ENCODE results near the gene FAM209B. TPM values are rescaled to one million over a fixed set of nuclear protein-coding genes. Genes with fewer than 3 reads are reported as not detected.
A peak's percentile ranks its signal among the peaks of the same experiment; 100 is the strongest.

FAM209B gene
- total RNA-seq, 1 experiment from 2014 or later = not detected

DNA sequence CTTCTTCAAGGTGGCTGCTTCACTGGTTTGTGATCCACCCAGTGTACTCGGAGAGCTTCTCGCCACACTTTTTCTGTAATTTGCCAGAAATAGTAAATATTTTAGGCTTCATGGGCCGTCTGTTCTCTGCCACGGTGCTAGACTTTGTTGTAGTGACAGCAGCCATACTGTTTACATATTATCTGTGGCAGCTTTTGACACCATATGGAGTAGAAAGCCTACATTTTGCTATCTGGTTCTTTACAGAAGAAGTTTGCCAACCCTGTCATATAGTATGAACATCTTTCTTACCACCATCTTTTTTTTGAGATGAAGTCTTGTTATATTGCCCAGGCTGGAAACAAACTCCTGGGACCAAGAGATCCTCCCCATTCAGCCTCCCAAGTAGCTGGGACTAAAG is 32.5 kb downstream of the FAM209B start:
- Histone ChIP-seq H3K27ac (no peak overlapping the region), H3K4me3 (no peak overlapping the region), H3K36me3 (no peaks in the 10 kb centered on the region), H3K27me3 (peaks cover 16% of the 10 kb centered on the region), H3K9me3 (replicated peaks) (peaks cover 4% of the 10 kb centered on the region; the same call in 1 of the 2 replicates), H3K4me1 (peaks cover 6% of the 10 kb centered on the region; the same call in 1 of the 2 replicates)
- DNase-seq = no peak

GRCh38 chr20:56566621-56567020 is 33.6 kb downstream of the FAM209B start:
- Histone ChIP-seq H3K27ac (no peak overlapping the region), H3K36me3 (no peaks in the 10 kb centered on the region), H3K4me3 (no peak overlapping the region), H3K27me3 (peaks cover 16% of the 10 kb centered on the region), H3K4me1 (peaks cover 6% of the 10 kb centered on the region; the same call in 1 of the 2 replicates), H3K9me3 (replicated peaks) (peaks cover under 1% of the 10 kb centered on the region; the same call in 1 of the 2 replicates)
- DNase-seq = peak; percentile 38 to 73

GRCh38 chr20:56570832-56571231 is 37.8 kb downstream of the FAM209B start:
- Histone ChIP-seq H3K9me3 (replicated peaks) (peaks cover 6% of the 10 kb centered on the region; the same call in 1 of the 2 replicates), H3K4me1 (peaks cover 6% of the 10 kb centered on the region; the same call in 1 of the 2 replicates), H3K4me3 (no peak overlapping the region), H3K27me3 (peaks cover 37% of the 10 kb centered on the region), H3K27ac (no peak overlapping the region), H3K36me3 (no peaks in the 10 kb centered on the region)
- no peak for DNase-seq

DNA sequence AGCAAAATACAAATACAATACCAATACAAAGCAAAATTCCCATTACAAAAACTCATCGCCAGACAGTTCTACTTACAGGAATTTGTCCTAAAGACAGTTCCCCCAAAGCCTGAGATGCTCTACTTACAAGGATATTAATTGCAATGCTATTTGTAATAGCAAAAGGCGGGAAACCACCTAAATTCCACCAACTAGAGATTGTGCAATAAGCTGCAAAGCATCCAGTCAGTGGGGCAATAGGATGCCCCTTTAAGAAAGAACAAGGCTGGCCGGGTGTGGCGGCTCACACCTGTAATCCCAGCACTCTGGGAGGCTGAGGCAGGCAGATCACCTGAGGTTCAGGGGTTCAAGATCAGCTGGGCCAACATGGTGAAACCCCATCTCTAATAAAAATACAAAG is 39.1 kb downstream of the FAM209B start:
- DNase-seq = no peak
- no peaks in the 10 kb centered on the region for H3K4me1 ChIP-seq

GRCh38 chr20:56573986-56574385 is 40.9 kb downstream of the FAM209B start:
- Histone ChIP-seq H3K27me3 (peaks cover 53% of the 10 kb centered on the region), H3K36me3 (no peaks in the 10 kb centered on the region), H3K4me1 (no peaks in the 10 kb centered on the region), H3K9me3 (replicated peaks) (peaks cover 6% of the 10 kb centered on the region; the same call in 1 of the 2 replicates), H3K27ac (no peak overlapping the region), H3K4me3 (no peak overlapping the region)
- no peak for DNase-seq

More for the DNA sequence above, 39.1 kb downstream of the FAM209B start:
- H3K27ac ChIP-seq = no peak overlapping the region
- H3K4me3 ChIP-seq = no peak overlapping the region
- peaks cover 42% of the 10 kb centered on the region for H3K27me3 ChIP-seq
- H3K9me3 ChIP-seq (replicated peaks) = peaks cover 6% of the 10 kb centered on the region; the same call in 1 of the 2 replicates
- H3K36me3 ChIP-seq = no peaks in the 10 kb centered on the region

GRCh38 chr20:56574531-56575142 is 41.6 kb downstream of the FAM209B start:
- Histone ChIP-seq H3K9me3 (replicated peaks) (peaks cover 6% of the 10 kb centered on the region; the same call in 1 of the 2 replicates), H3K27ac (no peak overlapping the region), H3K4me3 (no peak overlapping the region), H3K27me3 (peaks cover 59% of the 10 kb centered on the region), H3K36me3 (no peaks in the 10 kb centered on the region), H3K4me1 (no peaks in the 10 kb centered on the region)
- no peak for DNase-seq

DNA sequence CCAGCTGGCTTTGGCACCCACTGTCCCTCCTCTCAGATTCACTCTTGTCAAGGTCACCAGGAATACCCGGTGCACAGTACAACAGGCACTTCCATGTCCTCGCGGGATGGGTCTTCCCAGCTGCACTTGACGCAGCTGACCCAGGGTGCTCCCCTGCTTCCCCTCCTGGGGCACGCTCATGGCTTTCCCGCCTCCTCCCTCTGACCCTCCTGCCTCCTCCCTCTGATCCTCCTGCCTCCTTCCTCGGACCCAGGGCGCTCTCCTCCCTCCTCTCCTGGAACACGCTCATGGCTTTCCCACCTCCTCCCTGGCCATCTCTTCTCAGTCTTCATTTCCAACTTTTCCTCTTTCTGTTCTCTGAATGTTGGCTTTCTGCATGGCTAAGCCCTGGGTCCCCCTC is 42.1 kb downstream of the FAM209B start:
- DNase-seq = no peak
- H3K36me3 ChIP-seq = no peaks in the 10 kb centered on the region
- no peak overlapping the region for H3K4me3 ChIP-seq
- H3K4me1 ChIP-seq = no peaks in the 10 kb centered on the region
- H3K9me3 ChIP-seq (replicated peaks) = peaks cover 6% of the 10 kb centered on the region; the same call in 1 of the 2 replicates
- H3K27me3 ChIP-seq = peaks cover 65% of the 10 kb centered on the region
- H3K27ac ChIP-seq = no peak overlapping the region

- Histone ChIP-seq H3K9me3 (replicated peaks) (peaks cover 6% of the 10 kb centered on the region; the same call in 1 of the 2 replicates), H3K4me1 (no peaks in the 10 kb centered on the region), H3K36me3 (no peaks in the 10 kb centered on the region), H3K27me3 (peaks cover 73% of the 10 kb centered on the region), H3K27ac (no peak overlapping the region), H3K4me3 (no peak overlapping the region)
- no peak for DNase-seq
These were observed 42.9 kb downstream of the FAM209B start for GRCh38 chr20:56575961-56576360.

DNA sequence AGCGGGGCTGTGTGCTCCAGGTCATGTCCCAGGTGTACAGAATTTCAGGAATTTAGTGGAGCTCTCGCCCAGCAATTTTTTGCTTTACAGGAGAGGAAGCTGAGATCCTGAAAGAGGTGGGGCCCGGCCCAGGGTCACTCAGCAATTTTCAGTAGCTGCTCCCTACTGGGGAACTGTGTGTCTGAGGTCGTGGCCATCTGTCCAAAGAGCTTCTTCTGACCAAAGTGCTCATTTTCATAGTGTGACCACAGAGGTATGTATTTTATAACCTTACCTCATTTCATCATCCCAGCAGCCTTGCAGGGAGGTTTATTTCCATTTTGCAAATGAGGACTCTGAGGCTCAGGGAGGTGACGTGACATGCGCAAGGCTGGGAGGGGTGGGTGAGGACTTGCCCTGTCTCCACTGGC is 46.3 kb downstream of the FAM209B start:
- no peak for DNase-seq
- Histone ChIP-seq H3K4me1 (peaks cover 5% of the 10 kb centered on the region), H3K9me3 (replicated peaks) (no peaks in the 10 kb centered on the region), H3K4me3 (no peak overlapping the region), H3K27ac (no peak overlapping the region), H3K27me3 (peaks cover 72% of the 10 kb centered on the region), H3K36me3 (no peaks in the 10 kb centered on the region)

GRCh38 chr20:56580226-56580625 is 47.2 kb downstream of the FAM209B start:
- Histone ChIP-seq H3K36me3 (no peaks in the 10 kb centered on the region), H3K27me3 (peaks cover 67% of the 10 kb centered on the region), H3K4me3 (no peak overlapping the region), H3K9me3 (replicated peaks) (no peaks in the 10 kb centered on the region), H3K27ac (no peak overlapping the region), H3K4me1 (peaks cover 5% of the 10 kb centered on the region)
- no peak for DNase-seq

DNA sequence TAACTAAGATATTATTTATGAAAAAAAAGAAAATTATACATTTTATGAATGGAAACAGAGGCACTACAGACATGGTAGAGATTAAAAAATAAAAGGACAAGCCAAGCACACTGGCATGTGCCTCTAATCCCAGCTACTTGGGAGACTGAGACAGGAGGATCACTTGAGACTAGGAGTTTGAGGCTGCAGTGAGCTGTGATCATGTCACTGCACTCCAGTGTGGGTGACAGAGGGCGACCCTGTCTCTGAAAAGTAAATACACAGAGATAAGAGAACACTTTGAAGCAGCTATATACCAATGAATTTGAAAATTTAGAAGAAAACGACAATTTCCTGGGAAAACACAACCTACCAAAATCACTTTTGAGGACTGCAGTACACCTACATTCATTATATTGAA is 48.7 kb downstream of the FAM209B start:
- H3K4me3 ChIP-seq = no peak overlapping the region
- DNase-seq = no peak
- H3K4me1 ChIP-seq = peaks cover 5% of the 10 kb centered on the region

DNA sequence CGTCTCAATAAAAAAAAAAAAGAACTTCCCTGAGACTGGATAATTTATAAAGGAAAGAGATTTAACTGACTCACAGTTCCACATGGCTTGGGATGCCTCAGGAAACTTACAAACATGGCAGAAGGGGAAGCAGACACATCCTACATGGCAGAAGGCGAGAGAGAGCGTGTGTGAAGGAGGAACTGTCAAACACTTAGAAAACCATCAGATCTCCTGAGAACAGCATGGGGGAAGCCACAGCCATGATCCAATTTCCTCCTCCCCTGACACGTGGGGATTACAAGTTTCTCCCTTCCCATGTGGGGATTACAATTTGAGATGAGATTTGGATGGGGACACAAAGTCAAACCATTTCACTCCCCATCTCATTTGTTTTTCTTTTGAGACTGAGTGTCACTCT is 49.5 kb downstream of the FAM209B start:
- H3K36me3 ChIP-seq = no peaks in the 10 kb centered on the region
- H3K9me3 ChIP-seq (replicated peaks) = no peaks in the 10 kb centered on the region
- H3K4me1 ChIP-seq = peaks cover 5% of the 10 kb centered on the region

More for the DNA sequence above, 48.7 kb downstream of the FAM209B start:
- no peak overlapping the region for H3K27ac ChIP-seq
- peaks cover 52% of the 10 kb centered on the region for H3K27me3 ChIP-seq
- no peaks in the 10 kb centered on the region for H3K36me3 ChIP-seq
- no peaks in the 10 kb centered on the region for H3K9me3 ChIP-seq (replicated peaks)

GRCh38 chr20:56584916-56585315 is 51.9 kb downstream of the FAM209B start:
- Histone ChIP-seq H3K4me3 (no peak overlapping the region), H3K36me3 (no peaks in the 10 kb centered on the region), H3K9me3 (replicated peaks) (no peaks in the 10 kb centered on the region), H3K4me1 (peaks cover 5% of the 10 kb centered on the region), H3K27ac (no peak overlapping the region), H3K27me3 (peaks cover 52% of the 10 kb centered on the region)
- DNase-seq = no peak

More for the DNA sequence above, 49.5 kb downstream of the FAM209B start:
- no peak for DNase-seq
- no peak overlapping the region for H3K27ac ChIP-seq
- peaks cover 52% of the 10 kb centered on the region for H3K27me3 ChIP-seq
- no peak overlapping the region for H3K4me3 ChIP-seq

Data from SJCRH30 (cell line).